Trophoblast cell (in vitro differentiated cells and primary cell): ENCODE data around the gene PLXNA1.

Experiments used
- DNase-seq, 2 donors: peaks; one replicate each; pipeline ENCODE4 v3.0.0-alpha.2; 2016
- H2AFZ ChIP-seq: 2 replicates; pipeline ENCODE4 v1.6.1; 2013; ENCODE audit warnings: low read length, moderate library complexity, mild to moderate bottlenecking; ENCODE audit not compliant: insufficient read depth, poor library complexity
- H2AK5ac ChIP-seq: 2 replicates; pipeline ENCODE4 v1.6.1; 2013; ENCODE audit warnings: mild to moderate bottlenecking, low read length
- H2BK120ac ChIP-seq: 2 replicates; pipeline ENCODE4 v1.6.1; 2013; ENCODE audit warnings: low read length, mild to moderate bottlenecking, moderate library complexity; ENCODE audit not compliant: insufficient read depth, poor library complexity
- H2BK12ac ChIP-seq: 2 replicates; pipeline ENCODE4 v1.6.1; 2013; ENCODE audit warnings: mild to moderate bottlenecking, low read length, moderate library complexity
- H2BK5ac ChIP-seq: 2 replicates; pipeline ENCODE4 v1.6.1; 2013; ENCODE audit warnings: low read length, low read depth, moderate library complexity, mild to moderate bottlenecking; ENCODE audit not compliant: poor library complexity
- H3K14ac ChIP-seq: 2 replicates; pipeline ENCODE4 v1.6.1; 2013; ENCODE audit warnings: mild to moderate bottlenecking, low read length
- H3K18ac ChIP-seq: 2 replicates; pipeline ENCODE4 v1.6.1; 2013; ENCODE audit warnings: mild to moderate bottlenecking, low read length
- H3K23ac ChIP-seq: 2 replicates; pipeline ENCODE4 v1.6.1; 2013; ENCODE audit warnings: low read length
- H3K27ac ChIP-seq: 2 replicates; pipeline ENCODE4 v1.5.1; 2013; ENCODE audit warnings: low read depth, mild to moderate bottlenecking, inconsistent platforms, low read length, moderate library complexity
- H3K27me3 ChIP-seq: 2 replicates; pipeline ENCODE4 v1.6.1; 2013; ENCODE audit warnings: inconsistent platforms, mild to moderate bottlenecking, low read length, moderate library complexity; ENCODE audit not compliant: insufficient read depth
- H3K36me3 ChIP-seq, 2 experiments: 1 replicate in 1 of 2; 2 replicates in 1 of 2; pipeline ENCODE4 v1.6.1; 2013; ENCODE audit warnings: low read length in 2 of 2, mild to moderate bottlenecking in 2 of 2, moderate library complexity in 1 of 2; ENCODE audit not compliant: insufficient read depth in 2 of 2, control insufficient read depth in 1 of 2
- H3K4ac ChIP-seq: 2 replicates; pipeline ENCODE4 v1.6.1; 2013; ENCODE audit warnings: low read depth, mild to moderate bottlenecking, low read length, moderate library complexity
- H3K4me1 ChIP-seq, 2 experiments: 1 replicate in 1 of 2; 2 replicates in 1 of 2; pipeline ENCODE4 v1.6.1; 2013; ENCODE audit warnings: low read length in 2 of 2, mild to moderate bottlenecking in 2 of 2, moderate library complexity in 1 of 2; ENCODE audit not compliant: insufficient read depth in 2 of 2, control insufficient read depth in 1 of 2
- H3K4me2 ChIP-seq: 2 replicates; pipeline ENCODE4 v1.6.1; 2013; ENCODE audit warnings: inconsistent platforms, mild to moderate bottlenecking, low read length, moderate library complexity
- H3K4me3 ChIP-seq: 2 replicates; pipeline ENCODE4 v1.5.1; 2013; ENCODE audit warnings: mild to moderate bottlenecking, low read depth, low read length, inconsistent platforms
- H3K79me1 ChIP-seq: one replicate; pipeline ENCODE4 v1.6.1; 2013; ENCODE audit warnings: low read length
- H3K79me2 ChIP-seq: 2 replicates; pipeline ENCODE4 v1.6.1; 2013; ENCODE audit warnings: low read length, mild to moderate bottlenecking; ENCODE audit not compliant: control insufficient read depth, insufficient read depth, poor library complexity
- H3K9ac ChIP-seq: 2 replicates; pipeline ENCODE4 v1.6.1; 2013; ENCODE audit warnings: mild to moderate bottlenecking, low read length
- H3K9me3 ChIP-seq: 2 replicates; pipeline ENCODE4 v1.6.1; 2013; ENCODE audit warnings: low read depth, mild to moderate bottlenecking, control low read depth, inconsistent platforms, low read length; ENCODE audit not compliant: insufficient read depth
- H4K12ac ChIP-seq: 2 replicates; pipeline ENCODE4 v1.6.1; 2013; ENCODE audit warnings: low read depth, mild to moderate bottlenecking, low read length, moderate library complexity
- H4K8ac ChIP-seq: 2 replicates; pipeline ENCODE4 v1.6.1; 2013; ENCODE audit warnings: low read depth, mild to moderate bottlenecking, low read length, moderate library complexity
- H4K91ac ChIP-seq: one replicate; pipeline ENCODE4 v1.6.1; 2013; ENCODE audit warnings: low read depth, mild to moderate bottlenecking, low read length, moderate library complexity
- WGBS: extraction: QIAGEN DNeasy Blood & Tissue Kit; methylation state at CpG from one replicate; pipeline ENCODE4 v1.1.7; 2013; ENCODE audit warnings: missing lambda C conversion rate; ENCODE audit not compliant: insufficient read length, insufficient coverage; ENCODE audit errors: extremely low coverage; 5-methylcytosine and 5-hydroxymethylcytosine counted together

PLXNA1 gene

GRCh38 chr3:127019449-127019848, 36.5 kb downstream of the PLXNA1 start:
- DNase-seq: peak; percentile 13 to 54
- Histone ChIP-seq H4K91ac (peak overlapping the region; percentile 38), H3K36me3 (peaks cover 86 to 95% of the 10 kb centered on the region in 2 experiments), H2AK5ac (no peak overlapping the region), H3K4me1 (peaks cover 5 to 6% of the 10 kb centered on the region in 2 experiments), H3K27me3 (no peaks in the 10 kb centered on the region), H3K79me1 (no peaks in the 10 kb centered on the region), H3K23ac (no peak overlapping the region), H2BK5ac (no peak overlapping the region), H3K4me2 (no peak overlapping the region), H3K4ac (no peak overlapping the region), H3K9me3 (peaks cover 4% of the 10 kb centered on the region), H3K79me2 (no peaks in the 10 kb centered on the region), H4K12ac (no peak overlapping the region), H3K14ac (no peak overlapping the region), H2BK120ac (no peak overlapping the region), H3K27ac (no peak overlapping the region), H2AFZ (no peak overlapping the region), H3K18ac (no peak overlapping the region), H4K8ac (no peak overlapping the region), H3K4me3 (no peak overlapping the region), H2BK12ac (no peak overlapping the region), H3K9ac (no peak overlapping the region)
- no CpG with 5 or more reads among the region's 8 CpGs for WGBS

- H3K79me1 ChIP-seq: no peaks in the 10 kb centered on the region
- H2BK120ac ChIP-seq: no peak overlapping the region
- H3K79me2 ChIP-seq: no peaks in the 10 kb centered on the region
- H3K9me3 ChIP-seq: peaks cover 4% of the 10 kb centered on the region
- no peak overlapping the region for H3K4me3 ChIP-seq
- H3K27ac ChIP-seq: no peak overlapping the region
- H3K27me3 ChIP-seq: no peaks in the 10 kb centered on the region
- no peak overlapping the region for H2AK5ac ChIP-seq
- H4K12ac ChIP-seq: no peak overlapping the region
- H4K91ac ChIP-seq: no peak overlapping the region
- H3K23ac ChIP-seq: no peak overlapping the region
- no peak for DNase-seq
- no peak overlapping the region for H3K14ac ChIP-seq
- no peak overlapping the region for H3K4me2 ChIP-seq
- no peak overlapping the region for H3K9ac ChIP-seq
- peaks cover 85 to 94% of the 10 kb centered on the region in 2 experiments for H3K36me3 ChIP-seq
- H3K4me1 ChIP-seq: peaks cover 5 to 6% of the 10 kb centered on the region in 2 experiments
- H4K8ac ChIP-seq: no peak overlapping the region
- H2BK12ac ChIP-seq: no peak overlapping the region
- no peak overlapping the region for H3K4ac ChIP-seq
- H2BK5ac ChIP-seq: no peak overlapping the region
- no CpG with 5 or more reads among the region's 13 CpGs for WGBS
- H3K18ac ChIP-seq: no peak overlapping the region
- no peak overlapping the region for H2AFZ ChIP-seq
Measured at GRCh38 chr3:127020543-127020942, 37.6 kb downstream of the PLXNA1 start.

DNA sequence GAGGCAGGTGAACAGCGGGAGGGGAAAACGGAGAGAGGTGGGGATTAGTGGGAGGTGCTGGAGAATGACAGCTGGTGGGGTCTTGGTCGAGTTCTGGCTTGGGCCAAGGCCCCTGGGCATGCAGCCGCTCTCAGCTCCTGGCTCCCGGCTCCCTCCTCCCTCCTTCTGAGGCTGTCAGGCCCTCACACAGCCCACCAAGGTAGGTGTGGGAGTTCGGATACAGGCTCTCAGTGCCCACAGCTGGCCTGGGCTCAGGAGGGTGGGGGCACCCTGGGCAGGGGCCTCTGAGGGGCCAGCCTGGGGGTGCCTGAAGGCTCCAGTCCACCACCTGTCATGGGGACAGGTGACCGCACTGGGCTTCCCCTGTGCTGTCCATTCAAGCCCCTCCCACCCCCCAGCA, 39.9 kb downstream of the PLXNA1 start:
- Histone ChIP-seq H2BK120ac (no peak overlapping the region), H3K4ac (no peak overlapping the region), H3K4me1 (peaks cover 5 to 6% of the 10 kb centered on the region in 2 experiments), H3K79me2 (no peaks in the 10 kb centered on the region), H3K9ac (no peak overlapping the region), H3K14ac (no peak overlapping the region), H3K23ac (no peak overlapping the region), H3K4me2 (no peak overlapping the region), H3K27me3 (no peaks in the 10 kb centered on the region), H3K36me3 (peaks cover 82 to 91% of the 10 kb centered on the region in 2 experiments), H2AFZ (no peak overlapping the region), H2AK5ac (no peak overlapping the region), H3K79me1 (no peaks in the 10 kb centered on the region), H4K8ac (no peak overlapping the region), H3K4me3 (no peak overlapping the region), H4K12ac (no peak overlapping the region), H2BK5ac (no peak overlapping the region), H2BK12ac (no peak overlapping the region), H3K27ac (no peak overlapping the region), H3K9me3 (peaks cover 4% of the 10 kb centered on the region), H3K18ac (no peak overlapping the region), H4K91ac (no peak overlapping the region)
- no peak for DNase-seq
- no CpG with 5 or more reads among the region's 7 CpGs for WGBS

GRCh38 chr3:127025456-127025855, 42.5 kb downstream of the PLXNA1 start:
- H3K27me3 ChIP-seq: no peaks in the 10 kb centered on the region
- H2BK5ac ChIP-seq: no peak overlapping the region
- no peak overlapping the region for H2BK12ac ChIP-seq
- no peak for DNase-seq
- no peaks in the 10 kb centered on the region for H3K79me1 ChIP-seq
- no peak overlapping the region for H3K4ac ChIP-seq
- no peak overlapping the region for H3K4me3 ChIP-seq
- H3K4me2 ChIP-seq: no peak overlapping the region
- no peak overlapping the region for H3K18ac ChIP-seq
- no peak overlapping the region for H4K91ac ChIP-seq
- no peak overlapping the region for H4K12ac ChIP-seq
- H3K79me2 ChIP-seq: no peaks in the 10 kb centered on the region
- no peak overlapping the region for H3K14ac ChIP-seq
- peaks cover 85 to 93% of the 10 kb centered on the region in 2 experiments for H3K36me3 ChIP-seq
- H2AK5ac ChIP-seq: no peak overlapping the region
- H3K4me1 ChIP-seq: no peaks in the 10 kb centered on the region
- H2AFZ ChIP-seq: no peak overlapping the region
- no peak overlapping the region for H3K23ac ChIP-seq
- no CpG with 5 or more reads among the region's 3 CpGs for WGBS
- H3K27ac ChIP-seq: no peak overlapping the region
- H3K9me3 ChIP-seq: peaks cover 4% of the 10 kb centered on the region
- H3K9ac ChIP-seq: no peak overlapping the region
- no peak overlapping the region for H2BK120ac ChIP-seq
- no peak overlapping the region for H4K8ac ChIP-seq
